GM08714 (cell line): Measurements from ENCODE around the gene CTTN.

Experiments
- H3K4me3 ChIP-seq: fragments of 200-500 bp; sonication (Bioruptor generic); 2 replicates; pipeline ENCODE4 v1.5.1; 2014; ENCODE audit warnings: mild to moderate bottlenecking, low read length, inconsistent platforms
- ZNF274 ChIP-seq: IDR thresholded peaks from 2 replicates; pipeline ENCODE4 v1.6.1; 2012; ENCODE audit warnings: mild to moderate bottlenecking, low read depth, low read length

CTTN gene

GRCh38 chr11:70423523-70424505 lies 25.5 kb downstream of the CTTN start:
- H3K4me3 ChIP-seq = no peak overlapping the region
- TF ChIP-seq ZNF274 = no peak

DNA sequence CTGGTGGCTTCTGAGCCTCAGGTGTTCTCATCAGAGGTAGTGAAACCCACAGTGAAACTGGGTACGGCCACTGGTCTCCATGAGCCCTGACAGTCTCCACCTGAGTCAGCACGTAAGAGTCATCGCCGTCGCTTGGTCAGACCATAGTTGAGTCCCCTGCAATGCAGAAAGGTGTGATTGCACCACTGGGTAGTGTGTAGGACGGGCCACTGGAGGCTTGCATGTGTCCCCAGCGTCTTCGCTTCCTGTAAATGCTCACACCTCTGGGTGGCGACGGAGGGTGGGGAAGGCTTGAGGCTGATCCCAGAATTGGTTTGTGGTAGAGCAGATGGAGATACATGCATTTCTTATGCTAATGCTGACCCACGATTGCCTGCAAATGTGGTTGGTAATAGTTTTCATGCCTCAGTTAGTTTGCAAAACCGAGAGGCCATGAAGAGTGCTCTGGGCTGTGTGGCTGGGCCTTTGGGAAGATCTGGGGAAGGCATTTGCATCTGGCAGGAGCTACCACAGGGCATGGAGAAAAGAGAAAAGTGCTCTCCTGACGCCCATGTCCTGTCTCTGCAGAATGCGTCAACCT lies 26.5 kb downstream of the CTTN start:
- H3K4me3 ChIP-seq = no peak overlapping the region
- TF ChIP-seq ZNF274 = no peak

DNA sequence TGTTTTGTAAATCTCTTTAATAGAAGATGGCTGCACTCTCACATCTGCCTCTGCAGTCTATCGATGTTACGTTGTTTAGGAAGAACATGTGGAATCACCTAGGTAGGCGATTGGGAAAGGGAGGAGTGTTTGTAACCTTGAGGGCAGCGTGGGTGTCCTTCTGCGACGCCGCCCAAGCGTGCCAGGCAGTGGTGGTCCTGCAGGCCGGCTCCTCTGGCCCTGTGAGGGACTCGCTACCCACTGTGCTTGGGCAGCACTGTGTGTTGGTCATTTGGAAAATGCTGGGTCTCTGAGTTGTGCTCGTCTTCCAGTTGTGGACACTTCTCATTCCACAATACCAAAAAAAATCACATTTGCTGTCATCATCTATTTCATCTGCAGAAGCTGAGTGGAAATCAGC lies 29.1 kb downstream of the CTTN start:
- no peak for TF ChIP-seq ZNF274
- H3K4me3 ChIP-seq = no peak overlapping the region

DNA sequence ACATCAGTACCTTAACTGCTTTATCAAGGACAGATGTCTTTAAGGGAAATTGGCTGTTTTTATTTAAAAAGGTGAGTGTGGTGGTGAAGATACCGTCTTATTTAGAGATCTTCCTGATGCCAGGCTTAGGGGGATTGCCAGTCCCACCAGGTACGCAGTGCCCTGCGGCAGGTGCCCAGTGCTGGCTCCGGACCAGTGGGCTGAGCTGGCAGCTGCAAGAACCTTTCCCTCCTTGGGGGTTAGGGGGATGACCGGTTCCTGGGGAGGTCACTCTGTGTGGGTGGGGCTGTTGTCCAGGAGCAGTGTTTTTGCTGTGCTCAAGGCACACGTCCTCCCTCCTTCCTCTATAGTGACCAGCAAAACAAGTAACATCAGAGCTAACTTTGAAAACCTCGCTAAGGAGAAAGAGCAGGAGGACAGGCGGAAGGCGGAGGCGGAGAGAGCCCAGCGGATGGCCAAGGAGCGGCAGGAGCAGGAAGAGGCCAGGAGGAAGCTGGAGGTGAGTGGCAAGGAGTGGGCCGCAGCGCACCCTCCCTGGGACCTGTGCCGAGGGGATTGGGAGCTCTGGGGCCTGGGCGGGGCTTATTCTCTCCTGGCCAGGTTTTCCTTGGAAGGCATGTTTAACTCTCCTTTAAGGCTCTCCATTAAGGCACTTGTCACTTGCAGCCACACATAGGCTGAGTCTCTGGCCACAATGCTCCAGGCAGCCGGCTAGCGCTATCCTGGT lies 30.5 kb downstream of the CTTN start:
- TF ChIP-seq ZNF274 = no peak

GRCh38 chr11:70429428-70429705 lies 31.0 kb downstream of the CTTN start:
- TF ChIP-seq ZNF274 = no peak
- no peak overlapping the region for H3K4me3 ChIP-seq

More for the DNA sequence above, 30.5 kb downstream of the CTTN start:
- H3K4me3 ChIP-seq = no peak overlapping the region

GRCh38 chr11:70429724-70430521 lies 31.6 kb downstream of the CTTN start:
- TF ChIP-seq ZNF274 = no peak
- H3K4me3 ChIP-seq = no peak overlapping the region

GRCh38 chr11:70430671-70431574 lies 32.6 kb downstream of the CTTN start:
- H3K4me3 ChIP-seq = no peak overlapping the region
- no peak for TF ChIP-seq ZNF274

DNA sequence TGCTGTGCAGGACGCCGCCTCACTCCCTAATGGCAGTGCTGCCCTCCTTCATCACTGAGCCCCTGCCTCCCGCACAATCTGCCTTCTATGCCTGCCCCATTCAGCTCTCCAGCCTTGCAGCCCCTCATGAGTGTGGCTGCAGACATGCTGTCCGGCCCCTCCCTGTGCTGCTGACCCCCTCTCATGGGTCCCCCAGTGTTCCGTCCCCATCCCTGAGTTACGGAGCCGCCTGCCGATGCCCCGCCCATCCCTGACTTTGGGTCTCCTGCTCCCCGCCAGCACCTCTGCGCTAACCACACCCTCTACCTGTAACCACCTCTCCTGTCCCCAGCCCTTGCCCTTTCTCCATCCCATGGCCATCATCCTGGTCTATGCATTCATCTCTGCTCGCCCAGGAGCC lies 33.3 kb downstream of the CTTN start:
- H3K4me3 ChIP-seq = no peak overlapping the region
- TF ChIP-seq ZNF274 = no peak

- TF ChIP-seq ZNF274 = no peak
- no peak overlapping the region for H3K4me3 ChIP-seq
These were observed 33.7 kb downstream of the CTTN start for GRCh38 chr11:70432065-70432464.

GRCh38 chr11:70432580-70432979 lies 34.3 kb downstream of the CTTN start:
- TF ChIP-seq ZNF274 = no peak
- no peak overlapping the region for H3K4me3 ChIP-seq

- H3K4me3 ChIP-seq = no peak overlapping the region
- no peak for TF ChIP-seq ZNF274
These were observed 34.7 kb downstream of the CTTN start for GRCh38 chr11:70433038-70433437.

DNA sequence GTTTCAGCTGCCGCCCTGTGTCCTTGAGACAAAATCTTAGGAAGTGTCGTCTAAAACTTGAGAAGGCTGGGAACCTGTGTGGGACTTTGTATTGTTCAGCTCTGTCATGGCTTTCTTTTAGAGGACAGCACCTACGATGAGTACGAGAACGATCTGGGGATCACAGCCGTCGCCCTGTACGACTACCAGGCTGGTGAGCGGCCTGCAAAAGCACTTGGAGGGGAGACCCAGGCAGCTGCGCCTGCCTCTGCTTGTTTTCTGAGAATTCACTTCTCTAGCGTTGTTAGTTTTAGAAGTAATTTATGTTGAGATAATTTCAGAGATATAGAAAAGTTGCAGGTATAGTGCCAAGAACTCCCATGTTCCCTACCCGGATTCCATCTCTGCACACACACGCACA lies 35.2 kb downstream of the CTTN start:
- TF ChIP-seq ZNF274 = no peak
- H3K4me3 ChIP-seq = no peak overlapping the region
